GM21515 (cell line): ENCODE measurements around the gene PHETA1.
A peak's percentile ranks its signal among the peaks of the same experiment; 100 is the strongest.
"Not testable (repeated sequence)": the region's sequence is repeated elsewhere in the genome, so short reads cannot be mapped to it uniquely, and the experiment has no call there.

Source experiments
- ATAC-seq: cut with Tn5 transposase; IDR thresholded peaks from one replicate; pipeline ENCODE4 v1.9.1; 2021; ENCODE audit not compliant: unreplicated experiment

The PHETA1 gene

DNA sequence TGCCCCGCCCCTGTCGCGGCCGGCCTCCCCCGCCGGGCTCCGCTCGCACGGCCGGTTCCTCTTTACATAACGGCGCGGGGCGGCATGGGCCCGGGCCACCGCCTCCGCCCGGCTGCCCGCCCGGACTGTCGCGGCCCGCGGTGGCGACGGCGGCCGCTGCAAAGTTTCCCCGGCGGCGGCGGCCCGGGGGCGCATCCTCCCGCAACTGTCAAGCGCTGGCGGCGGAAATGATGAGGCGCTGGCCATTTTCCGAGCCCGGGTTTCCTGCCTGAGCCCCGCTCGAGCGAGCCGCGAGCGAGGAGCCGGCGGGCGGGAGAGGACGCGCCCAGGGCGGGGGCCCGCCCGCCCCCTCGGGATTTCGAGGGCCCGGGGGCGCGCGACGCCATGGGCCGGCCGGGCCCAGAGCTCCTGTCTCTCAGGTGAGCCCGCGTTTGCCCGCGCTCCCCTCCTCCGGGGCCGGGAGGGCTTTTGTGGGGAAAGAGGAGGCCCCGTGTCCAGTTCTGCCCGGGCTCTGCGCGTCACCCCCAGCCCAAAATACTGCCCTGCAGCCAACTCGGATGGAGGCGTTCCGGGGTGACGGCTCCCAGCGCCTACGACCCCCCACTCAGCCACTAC, 37.1 kb upstream of the PHETA1 start, which contains the start of gene SH2B3:
TSS of gene SH2B3 (plus strand) at position 65 of the 615 bp plus-strand sequence. CDS start 12,223 bp downstream, outside the sequence.
- ATAC-seq = peak; percentile 7

DNA sequence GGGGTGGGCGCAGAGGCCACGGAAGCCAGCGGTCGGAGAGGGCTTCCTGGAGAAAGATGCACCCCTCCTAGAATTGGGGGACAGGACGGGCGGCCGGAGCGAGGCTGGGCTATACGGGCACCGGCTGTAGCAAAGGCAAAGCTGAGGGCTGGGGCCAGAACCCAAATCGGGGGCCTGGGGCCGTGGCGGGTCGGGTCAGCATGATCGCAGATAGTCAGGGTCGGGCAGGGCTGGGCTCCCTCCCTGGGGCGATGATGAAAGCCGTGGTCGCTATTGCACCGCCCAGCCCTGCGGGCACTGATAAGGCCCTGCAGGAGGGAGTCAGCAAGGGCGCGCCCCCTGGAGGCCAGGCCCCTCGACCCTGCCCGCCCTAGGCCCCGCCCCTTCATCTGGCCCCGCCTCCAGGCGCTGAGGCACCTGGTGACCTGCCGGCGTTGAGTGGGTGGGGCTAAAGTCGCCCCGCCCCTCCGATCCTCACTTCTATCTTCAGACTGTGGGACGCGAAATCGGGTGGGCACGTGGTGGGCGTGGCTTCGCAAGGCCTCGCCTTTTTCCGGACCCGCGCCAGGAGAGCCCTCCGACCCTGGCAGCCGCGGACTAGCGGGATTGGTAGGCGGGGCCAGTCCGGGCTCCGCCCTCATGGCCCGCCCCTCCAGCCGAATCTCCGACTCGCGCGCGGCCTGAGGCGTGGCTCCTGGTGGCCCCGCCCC, 36.4 kb upstream of the PHETA1 start:
- peak; percentile 54 for ATAC-seq

DNA sequence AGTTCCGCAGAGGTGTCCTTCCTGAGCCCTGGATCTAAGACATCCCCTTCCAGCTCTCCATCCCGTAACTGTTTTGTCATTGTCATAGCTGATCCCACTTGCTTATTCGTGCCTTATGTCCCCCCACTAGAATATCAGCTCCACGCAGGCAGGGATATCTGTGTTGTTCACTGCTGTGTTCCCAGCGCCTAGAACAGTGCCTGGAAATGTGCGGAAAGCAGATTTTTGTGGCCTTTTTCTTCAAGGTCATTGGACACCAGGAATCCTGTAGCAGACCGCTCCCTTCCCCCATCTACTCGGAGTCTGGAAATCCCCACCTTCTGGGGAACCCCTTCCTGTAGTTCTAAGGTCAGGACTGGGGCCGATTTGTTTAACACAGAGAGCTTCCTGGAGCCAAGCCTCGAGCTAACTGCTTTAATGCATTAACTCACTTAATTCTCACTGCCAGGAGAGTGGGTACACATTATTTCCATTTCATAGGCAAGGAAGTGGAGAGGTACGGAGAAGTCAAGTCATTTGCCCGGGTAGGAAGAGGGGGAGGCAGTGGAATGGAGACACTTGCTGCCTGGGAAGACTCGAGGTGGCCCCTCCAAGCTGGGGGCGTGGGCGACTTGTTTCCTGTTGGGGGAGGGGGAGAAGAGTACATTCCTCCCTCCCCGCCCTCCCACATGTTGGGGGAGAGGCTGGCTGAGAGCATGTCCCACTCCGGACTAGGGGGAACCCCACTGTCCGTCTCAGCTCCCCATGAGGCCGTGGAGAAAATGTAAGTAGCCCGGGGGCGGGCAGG, 35.7 kb upstream of the PHETA1 start:
- ATAC-seq = peak; percentile 3

DNA sequence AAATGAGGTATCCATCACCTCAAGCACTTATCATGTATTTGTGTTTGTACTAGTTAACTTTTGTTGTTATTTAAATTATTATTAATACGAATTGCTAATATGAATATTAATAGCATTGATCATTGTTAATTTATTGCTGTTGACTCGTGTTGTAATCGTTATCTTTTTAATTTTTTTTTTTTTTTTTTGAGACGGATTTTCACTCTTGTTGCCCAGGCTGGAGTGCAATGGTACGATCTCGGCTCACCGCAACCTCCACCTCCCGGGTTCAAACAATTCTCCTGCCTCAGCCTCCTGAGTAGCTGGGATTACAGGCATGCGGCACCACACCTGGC, 33.6 kb upstream of the PHETA1 start:
- not testable (repeated sequence) for ATAC-seq

DNA sequence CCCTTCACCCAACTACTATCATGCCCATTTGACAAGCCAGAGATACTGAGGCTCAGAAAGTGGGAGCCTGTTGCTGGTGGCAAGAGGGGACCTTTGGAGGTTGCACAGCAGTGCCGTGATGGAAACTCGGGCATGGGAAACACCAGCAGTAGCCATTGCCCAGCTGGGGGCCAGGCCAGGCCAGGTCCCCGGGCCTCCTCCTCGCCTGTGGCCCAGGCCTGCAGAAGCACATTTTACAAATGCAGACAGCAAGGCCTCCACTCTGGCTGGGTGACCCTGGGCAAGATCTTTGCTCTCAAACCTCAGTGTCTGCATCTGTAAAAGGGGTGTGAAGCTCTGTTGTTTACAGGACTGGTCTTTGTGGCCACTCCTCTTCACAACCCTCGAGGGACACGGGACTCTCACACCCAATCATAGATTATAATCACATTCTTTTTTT, 32.3 kb upstream of the PHETA1 start:
- ATAC-seq = no peak

DNA sequence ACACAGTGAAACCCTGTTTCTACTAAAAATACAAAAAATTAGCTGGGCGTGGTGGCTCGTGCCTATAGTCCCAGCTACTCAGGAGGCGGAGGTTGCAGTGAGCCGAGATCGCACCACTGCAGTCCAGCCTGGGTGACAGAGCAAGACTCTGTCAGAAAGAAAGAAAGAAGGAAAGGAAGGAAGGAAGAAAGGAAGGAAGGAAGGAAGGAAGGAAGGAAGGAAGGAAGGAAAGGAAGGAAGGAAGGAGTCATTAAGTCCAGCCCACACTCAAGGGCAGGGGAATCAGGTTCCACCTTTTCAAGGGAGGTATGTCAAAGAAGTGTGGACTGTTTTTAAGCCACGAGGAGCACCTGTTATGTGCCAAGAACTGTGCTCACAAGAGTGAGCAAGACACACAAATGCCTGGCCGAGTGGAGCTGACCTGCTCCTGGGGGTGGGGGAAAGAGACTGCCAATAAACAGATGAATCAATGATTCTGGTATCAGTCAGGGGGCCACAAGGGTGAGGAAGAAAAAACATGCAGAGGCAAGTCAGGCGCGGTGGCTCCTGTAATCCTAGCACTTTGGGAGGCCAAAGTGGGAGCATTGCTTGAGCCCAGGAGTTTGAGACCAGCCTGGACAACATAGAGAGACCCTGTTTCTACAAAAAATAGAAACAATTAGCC, 31.0 kb upstream of the PHETA1 start:
- ATAC-seq = not testable (repeated sequence)

DNA sequence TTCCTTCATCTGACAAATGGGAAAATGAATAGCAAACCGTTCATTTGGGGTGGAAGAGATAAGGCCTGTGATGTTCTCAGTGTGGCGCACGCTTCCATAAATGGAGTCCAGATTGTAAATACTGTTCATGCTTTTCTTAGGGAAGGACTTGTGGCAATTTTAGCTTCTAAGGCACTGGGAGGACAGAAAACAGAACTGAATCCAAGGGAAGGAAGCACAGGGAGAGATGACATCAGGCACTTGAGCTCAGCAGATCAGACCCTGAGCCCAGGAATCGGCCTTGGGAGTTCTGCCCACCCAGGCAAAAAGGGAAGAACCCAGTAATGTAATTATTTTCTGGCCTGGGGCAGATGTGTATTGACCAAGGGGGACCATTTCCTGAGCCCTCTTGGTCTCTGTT, 29.6 kb upstream of the PHETA1 start:
- no peak for ATAC-seq

DNA sequence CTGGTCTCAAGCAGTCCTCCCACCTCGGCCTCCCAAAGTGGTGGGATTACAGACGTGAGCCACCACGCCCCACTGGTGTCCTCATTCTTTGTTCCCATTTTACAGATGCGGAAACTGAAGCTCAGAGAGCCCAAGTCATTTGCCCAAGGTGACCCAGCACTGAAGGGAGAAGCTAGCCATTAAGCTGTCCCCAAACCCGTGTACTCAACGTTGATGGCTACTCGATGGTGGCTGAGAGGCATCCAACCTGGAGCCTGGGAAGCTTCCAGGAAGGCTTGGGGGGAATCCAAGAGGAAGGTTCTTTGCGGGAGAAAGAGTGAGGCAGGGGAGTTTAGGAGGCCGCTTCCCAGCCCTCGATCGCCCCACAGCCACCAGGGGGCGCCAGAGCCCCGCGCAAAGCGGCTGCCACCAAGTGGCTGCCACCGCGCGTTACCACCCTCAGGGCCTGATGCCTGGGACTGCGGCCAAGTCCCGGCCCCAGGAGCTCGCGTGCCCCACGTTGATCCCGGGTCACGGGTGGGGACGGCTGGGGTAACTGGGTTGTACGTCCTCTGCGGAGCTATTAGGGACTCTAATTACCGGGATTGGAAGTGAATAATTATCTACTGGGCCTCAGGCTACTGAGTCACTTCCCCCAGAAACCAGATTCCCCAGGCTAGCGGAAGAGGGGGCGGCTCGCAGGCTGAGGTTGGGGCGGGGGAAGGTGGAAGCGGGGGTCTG, 28.0 kb upstream of the PHETA1 start:
- peak; percentile 81 for ATAC-seq

DNA sequence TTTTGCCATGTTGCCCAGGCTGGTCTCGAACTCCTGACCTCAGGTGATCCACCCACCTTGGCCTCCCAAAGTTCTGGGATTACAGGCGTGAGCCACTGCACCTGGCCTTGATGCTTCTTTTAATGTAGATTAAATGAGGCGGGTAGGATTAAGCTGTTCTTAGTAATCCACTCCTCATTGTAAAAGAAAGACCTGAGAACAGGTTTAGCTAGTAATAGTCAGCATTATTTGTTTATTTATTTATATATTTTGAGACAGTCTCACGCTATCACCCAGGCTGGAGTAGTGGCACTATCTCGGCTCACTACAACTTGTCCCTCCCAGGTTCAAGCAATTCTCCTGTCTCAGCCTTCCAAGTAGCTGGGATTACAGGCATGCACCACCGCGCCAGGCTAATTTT, 27.4 kb upstream of the PHETA1 start:
- not testable (repeated sequence) for ATAC-seq

DNA sequence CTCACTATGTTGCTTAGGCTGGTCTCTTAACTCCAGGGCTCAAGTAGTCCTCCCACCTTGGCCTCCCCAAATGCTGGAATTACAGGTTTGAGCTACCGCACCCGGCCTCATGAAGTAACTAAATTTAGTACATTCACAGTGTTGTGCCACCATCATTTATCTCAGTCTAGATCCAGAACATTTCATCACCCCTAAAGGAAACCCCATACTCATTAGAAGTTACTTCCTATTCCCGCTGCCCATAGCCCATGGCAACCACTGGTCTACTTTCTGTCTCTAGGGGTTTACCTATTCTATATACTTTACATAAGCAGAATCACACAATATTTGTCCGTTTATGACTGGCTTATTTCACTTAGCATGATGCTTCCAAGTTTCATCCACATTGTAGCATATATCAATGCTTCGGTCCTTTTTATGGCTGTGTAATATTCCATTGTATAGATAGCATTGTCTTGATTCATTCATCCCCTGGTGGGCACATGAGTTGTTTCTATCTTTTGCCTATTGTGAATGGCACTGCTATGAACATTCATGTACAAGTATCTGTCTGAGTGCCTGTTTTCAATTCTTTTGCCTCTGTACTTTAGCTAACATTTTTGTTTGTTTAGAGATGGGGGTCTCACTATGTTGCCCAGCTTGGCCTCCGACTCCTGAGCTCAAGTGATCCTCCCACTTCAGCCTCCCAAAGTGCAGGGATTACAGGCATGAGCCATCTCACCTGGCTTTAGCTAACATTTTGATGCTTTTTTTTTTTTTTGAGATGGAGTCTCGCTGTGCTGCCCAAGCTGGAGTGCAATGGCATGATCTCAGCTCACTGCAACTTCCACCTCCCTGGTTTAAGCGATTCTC, 26.7 kb upstream of the PHETA1 start:
- ATAC-seq = no peak

DNA sequence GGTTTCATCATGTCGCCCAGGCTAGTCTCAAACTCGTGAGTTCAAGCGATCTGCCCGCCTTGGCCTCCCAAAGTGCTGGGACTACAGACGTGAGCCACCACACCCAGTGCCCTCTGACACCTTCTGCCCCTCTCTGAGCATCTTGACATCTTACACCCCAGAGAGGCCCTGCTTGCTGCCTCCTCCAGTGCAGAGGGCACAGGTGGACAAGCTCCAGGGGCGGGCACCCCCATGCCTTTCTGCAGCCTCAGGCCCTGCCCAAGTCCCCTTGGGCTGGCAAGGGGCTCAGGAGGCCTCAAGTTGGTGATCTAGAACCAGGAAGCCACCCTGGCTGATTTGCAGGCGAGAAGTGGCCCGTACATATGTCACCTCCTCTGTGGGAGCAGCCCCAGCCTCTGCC, 25.6 kb upstream of the PHETA1 start:
- no peak for ATAC-seq

DNA sequence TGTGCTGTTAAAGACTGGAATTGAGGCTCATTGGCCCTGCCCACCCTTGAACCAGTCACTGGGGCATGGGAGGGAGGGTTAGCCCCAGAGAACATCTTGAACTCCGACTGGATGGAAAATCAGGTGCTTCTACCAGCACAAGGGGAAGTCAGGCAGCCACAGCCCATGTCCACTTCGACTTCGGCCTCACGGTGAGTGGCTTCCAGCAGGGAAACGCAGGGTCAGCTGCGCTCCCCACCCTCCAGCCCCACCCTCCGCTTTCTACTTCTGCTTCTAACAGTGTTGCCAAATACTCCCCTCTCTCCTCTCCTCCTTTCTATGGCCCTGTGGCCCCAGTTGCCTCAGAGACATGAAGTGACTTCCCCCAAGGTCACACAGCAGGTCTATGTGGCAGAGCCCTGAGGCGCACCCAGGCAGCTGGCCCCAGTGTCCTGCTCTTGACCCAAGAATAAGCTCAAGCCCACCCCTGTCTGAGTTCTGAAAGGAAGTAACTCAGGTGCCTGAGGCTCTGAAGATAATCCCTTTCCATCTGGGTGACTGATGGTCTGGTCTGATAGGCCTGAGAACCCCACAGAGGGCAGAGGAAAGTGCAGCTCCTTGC, 24.9 kb upstream of the PHETA1 start:
- ATAC-seq = no peak

DNA sequence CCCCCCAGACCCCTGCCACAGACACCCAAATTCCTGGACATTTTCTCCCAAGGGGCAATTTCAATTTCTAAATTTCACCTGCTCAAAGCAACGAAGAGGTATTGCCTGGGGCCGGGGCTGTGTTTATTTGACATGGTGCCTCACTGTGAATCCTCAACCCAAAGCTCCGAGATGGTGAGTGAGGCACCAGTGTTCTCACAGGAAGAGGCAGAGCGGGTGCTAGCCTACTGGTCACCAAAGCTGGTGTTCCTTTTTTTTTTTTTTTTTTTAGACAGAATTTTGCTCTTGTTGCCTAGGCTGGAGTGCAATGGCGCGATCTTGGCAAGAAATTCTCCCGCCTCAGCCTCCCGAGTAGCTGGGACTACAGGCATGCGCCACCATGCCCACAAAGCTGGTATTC, 22.0 kb upstream of the PHETA1 start:
- no peak for ATAC-seq

DNA sequence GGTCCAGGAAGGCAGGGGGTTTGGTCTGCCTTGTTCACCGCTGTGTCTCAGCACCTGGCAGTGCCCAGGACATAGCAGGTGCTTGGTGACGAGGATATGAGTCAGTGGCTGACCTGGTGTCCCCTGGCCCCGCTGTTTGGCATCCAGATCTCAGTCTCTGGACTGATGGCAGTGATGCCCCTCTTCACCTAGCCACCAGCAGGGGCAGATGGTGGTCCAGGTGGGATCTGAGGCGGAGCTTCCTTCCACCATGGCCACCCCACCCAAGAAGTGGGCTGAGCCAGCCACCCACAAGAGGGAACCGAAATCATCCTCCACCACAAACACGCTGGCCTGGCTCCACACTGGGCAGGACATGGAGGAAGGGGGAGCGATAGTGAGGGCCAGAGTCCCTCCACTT, 20.7 kb upstream of the PHETA1 start:
- no peak for ATAC-seq

DNA sequence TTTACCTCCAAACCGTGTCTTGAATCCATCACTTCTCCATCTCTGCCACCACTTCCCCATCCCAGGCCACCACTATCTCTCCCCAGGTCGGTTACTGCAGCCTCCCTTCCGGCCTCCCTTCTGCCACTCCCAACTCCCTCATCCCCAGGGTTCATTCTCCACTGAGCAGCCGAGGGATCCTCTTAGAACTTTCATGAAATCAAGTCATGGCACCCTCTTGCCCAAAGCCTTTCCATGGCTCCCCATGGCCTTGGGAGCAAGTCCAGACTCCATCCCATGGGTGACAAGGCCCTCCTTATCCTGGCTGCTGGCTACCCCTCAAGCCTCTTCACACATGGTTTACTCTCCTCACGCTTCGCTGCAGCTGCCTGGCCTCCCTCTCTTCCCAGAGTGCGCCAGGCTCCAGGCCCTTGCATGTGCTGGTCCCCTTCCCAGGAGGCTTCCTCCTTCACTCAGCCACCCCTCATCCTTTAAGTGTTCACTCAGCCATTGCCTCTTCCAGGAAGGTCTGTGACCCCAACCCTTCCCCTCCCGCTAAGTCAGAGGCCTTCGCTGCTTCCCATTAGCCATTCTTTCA, 18.9 kb upstream of the PHETA1 start:
- no peak for ATAC-seq

DNA sequence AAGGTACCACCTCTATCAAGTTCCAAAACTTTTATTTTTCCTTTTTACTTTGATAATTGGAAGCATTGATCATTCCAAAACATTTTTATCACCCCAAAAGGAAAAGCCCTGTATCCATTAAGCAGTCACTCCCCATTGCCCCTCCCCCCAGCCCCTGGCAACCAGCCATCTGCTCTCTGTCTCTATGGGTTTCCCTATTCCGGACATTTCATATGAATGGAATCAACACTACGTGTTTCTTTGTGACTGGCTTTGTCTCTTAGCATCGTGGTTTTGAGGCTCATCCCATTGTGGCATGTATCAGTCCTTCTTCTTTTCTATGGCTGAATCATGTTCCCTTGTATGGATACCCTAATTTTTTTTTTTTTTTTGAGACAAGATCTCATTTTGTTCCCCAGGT, 18.0 kb upstream of the PHETA1 start:
- ATAC-seq = no peak

DNA sequence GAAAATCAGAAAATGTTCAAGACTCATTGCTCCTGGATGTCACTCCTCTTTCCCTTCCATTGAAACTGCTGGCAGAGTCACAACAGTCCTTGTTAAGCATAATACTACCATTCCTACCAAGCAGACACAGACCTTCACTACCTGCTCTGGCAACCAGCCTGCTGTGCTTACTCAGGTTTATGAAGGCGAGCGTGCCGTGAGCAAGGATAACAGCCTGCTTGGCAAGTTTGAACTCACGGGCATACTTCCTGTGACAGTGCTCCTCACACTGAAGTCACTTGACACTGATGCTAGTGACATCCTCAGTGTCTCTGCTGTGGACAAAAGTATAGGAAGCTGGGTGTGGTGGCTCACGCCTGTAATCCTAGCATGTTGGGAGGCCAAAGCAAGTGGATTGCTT, 15.7 kb upstream of the PHETA1 start:
- ATAC-seq = no peak

DNA sequence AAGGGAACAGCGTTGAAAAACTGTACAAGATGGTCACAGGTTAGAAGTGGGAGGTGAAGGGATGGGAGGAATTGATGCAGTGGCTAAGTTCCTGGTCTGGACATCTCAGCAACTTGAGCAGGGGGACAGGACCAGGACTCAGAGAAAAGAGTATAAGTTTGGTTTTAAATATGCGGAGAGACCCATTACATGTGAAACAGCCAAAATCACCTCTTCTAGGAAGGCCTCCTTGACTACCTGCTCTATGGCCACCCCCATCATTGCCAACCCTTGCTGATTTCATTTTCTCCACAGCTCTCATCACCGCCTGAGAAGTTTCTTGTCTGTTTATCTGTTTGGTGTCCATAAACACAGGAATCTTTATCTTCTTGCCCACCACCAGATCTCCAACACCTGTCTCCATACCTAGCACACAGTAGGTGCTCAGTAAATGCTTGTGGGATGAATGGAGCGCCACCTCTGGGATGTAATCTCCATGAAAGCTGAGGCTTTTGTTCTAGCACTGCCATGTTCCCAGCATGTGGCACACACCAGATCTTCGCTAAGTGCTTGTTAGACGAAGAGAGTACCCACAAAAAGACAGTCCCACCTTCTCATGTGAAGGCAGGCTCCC, 11.2 kb upstream of the PHETA1 start:
- no peak for ATAC-seq

DNA sequence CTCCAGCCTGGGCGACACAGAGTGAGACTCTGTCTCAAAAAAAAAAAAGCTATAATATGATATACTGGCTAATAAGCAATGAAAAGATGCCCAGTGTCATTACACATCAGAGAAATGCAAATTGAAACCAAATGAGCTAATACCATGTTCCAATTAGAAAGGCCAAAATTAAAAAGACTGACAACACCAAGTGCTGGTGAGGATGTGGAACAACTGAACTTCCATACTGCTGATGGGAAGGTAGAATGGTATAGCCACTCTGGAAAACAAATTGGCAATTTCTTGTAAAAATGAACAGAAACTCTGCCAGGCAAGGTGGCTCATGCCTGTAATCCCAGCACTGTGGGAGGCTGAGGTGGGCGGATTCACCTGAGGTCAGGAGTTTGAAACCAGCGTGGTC, 8.5 kb upstream of the PHETA1 start:
- ATAC-seq = no peak
